ENCODE data around the gene ASB11. TPM values are rescaled to one million over a fixed set of nuclear protein-coding genes. Genes with fewer than 3 reads are reported as not detected.

ASB11 gene
- total RNA-seq, 4 donors from 2014 or later: not detected

DNA sequence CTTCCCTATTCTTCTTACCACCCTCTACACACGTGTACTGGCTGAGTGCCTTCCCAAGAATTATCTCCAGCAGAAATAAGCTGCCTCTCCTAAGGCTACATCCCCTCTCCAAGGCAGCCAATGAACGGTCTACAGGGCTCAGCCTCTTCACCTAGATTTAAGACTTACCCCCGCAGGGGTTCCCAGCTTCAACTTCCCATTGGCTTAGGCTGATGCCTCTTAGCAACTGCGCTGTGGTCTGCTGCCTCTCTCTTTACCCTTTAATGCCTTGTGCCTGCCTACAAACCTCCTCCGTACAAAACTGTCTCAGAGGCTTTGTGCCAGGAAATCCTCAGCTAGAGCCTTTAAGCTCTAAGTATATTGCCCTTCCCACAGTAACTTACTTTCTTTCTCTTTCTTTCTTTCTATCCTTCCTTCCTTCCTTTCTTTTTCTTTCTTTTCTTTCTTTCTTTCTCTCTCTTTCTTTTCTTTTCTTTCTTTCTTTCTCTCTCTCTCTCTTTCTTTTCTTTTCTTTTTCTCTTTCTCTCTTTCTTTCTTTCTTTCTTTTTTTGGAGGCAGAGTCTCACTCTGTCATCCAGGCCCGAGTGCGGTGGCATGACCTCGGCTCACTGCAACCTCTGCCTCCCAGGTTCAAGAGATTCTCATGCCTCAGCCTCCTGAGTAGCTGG, 35.0 kb upstream of the ASB11 start:
- WGBS: 73% methylated on average over 8 of the region's 8 CpGs
- H3K4me3 ChIP-seq: no peak overlapping the region
- H3K9me3 ChIP-seq: no peaks in the 10 kb centered on the region
- intact Hi-C loops (cut with DNase I): loop anchor here (10.0 kb wide), 1 partner anchor 214 kb away; no protein-coding TSS in a partner anchor
- TF ChIP-seq EP300 (IDR thresholded peaks at IDR 0.05): no peak
- TF ChIP-seq, protein P1, sequence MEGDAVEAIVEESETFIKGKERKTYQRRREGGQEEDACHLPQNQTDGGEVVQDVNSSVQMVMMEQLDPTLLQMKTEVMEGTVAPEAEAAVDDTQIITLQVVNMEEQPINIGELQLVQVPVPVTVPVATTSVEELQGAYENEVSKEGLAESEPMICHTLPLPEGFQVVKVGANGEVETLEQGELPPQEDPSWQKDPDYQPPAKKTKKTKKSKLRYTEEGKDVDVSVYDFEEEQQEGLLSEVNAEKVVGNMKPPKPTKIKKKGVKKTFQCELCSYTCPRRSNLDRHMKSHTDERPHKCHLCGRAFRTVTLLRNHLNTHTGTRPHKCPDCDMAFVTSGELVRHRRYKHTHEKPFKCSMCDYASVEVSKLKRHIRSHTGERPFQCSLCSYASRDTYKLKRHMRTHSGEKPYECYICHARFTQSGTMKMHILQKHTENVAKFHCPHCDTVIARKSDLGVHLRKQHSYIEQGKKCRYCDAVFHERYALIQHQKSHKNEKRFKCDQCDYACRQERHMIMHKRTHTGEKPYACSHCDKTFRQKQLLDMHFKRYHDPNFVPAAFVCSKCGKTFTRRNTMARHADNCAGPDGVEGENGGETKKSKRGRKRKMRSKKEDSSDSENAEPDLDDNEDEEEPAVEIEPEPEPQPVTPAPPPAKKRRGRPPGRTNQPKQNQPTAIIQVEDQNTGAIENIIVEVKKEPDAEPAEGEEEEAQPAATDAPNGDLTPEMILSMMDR (IDR thresholded peaks at IDR 0.05): no peak
- no peak for TF ChIP-seq POLR2AphosphoS5 (IDR thresholded peaks at IDR 0.05)
- no peak for TF ChIP-seq POLR2A (IDR thresholded peaks at IDR 0.05; ENCODE audit: low read depth)
- H3K36me3 ChIP-seq: peaks cover 0 to 11% (median 0%) of the 10 kb centered on the region in 4 donors
- no peaks in the 10 kb centered on the region for H3K4me1 ChIP-seq
- no peaks in the 10 kb centered on the region for H3K27me3 ChIP-seq
- DNase-seq (ENCODE audit: extremely low spot score): no peak
- H3K27ac ChIP-seq (replicated peaks in 1 of 4): no peak overlapping the region

DNA sequence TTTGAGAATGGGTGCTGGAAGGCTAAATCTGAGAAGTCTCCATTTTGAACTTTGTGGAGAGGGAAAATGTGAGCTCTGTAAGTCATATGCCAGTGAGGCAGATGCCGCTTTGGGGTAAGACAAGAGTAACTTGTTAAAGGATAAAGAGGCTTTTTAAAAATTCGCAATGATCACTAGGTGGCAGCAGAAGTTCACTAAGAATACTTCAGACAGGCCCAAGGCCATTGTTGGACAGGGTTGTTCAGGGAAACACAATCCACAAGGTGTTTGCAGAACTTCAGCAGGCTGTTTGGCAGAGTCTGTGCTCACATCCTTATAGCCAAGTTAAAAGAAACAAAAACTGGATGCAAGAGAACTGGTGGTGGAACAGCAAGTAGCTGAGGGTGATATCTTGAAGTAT, 33.6 kb upstream of the ASB11 start:
- TF ChIP-seq, protein P1 (IDR thresholded peaks at IDR 0.05): peak; percentile 47 to 48 (median 48)
- TF ChIP-seq POLR2A (IDR thresholded peaks at IDR 0.05; ENCODE audit: low read depth): no peak

DNA sequence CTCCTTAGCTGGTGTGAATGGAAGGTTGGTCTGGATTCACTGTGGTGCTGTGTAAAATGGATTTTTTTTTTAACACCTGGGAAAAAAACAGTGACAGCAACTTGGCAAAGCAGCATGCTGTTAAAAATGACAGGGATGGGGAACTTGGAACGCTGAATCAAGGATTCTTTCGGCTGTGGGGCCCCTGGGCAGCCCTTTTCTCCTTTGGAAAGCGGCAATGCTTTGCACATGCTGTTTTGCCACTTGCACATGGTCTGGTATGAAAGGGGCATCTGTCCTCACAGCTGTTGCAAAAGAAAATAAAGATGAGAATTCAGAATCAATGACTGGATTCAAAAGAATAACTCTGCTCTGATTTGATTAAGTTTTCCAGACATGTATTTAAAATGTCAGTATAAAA, 30.5 kb upstream of the ASB11 start:
- 71% methylated on average over 3 of the region's 3 CpGs for WGBS
- TF ChIP-seq POLR2AphosphoS5 (IDR thresholded peaks at IDR 0.05) (no peak), EP300 (IDR thresholded peaks at IDR 0.05) (no peak), POLR2A (IDR thresholded peaks at IDR 0.05; ENCODE audit: low read depth) (no peak)
- TF ChIP-seq, protein P1 (IDR thresholded peaks at IDR 0.05): no peak
- Histone ChIP-seq H3K9me3 (no peaks in the 10 kb centered on the region), H3K4me3 (no peak overlapping the region), H3K27ac (replicated peaks in 1 of 4) (no peak overlapping the region), H3K36me3 (peaks cover 0 to 11% (median 0%) of the 10 kb centered on the region in 4 donors), H3K27me3 (no peaks in the 10 kb centered on the region), H3K4me1 (no peaks in the 10 kb centered on the region)
- intact Hi-C loops (cut with DNase I): loop anchor here (5.0 kb wide), 1 partner anchor 121 kb away; no protein-coding TSS in a partner anchor
- DNase-seq (ENCODE audit: extremely low spot score): no peak

More for the DNA sequence above, 33.6 kb upstream of the ASB11 start:
- Histone ChIP-seq H3K9me3 (no peaks in the 10 kb centered on the region), H3K4me1 (no peaks in the 10 kb centered on the region), H3K36me3 (peaks cover 0 to 11% (median 0%) of the 10 kb centered on the region in 4 donors), H3K27me3 (no peaks in the 10 kb centered on the region), H3K27ac (replicated peaks in 1 of 4) (no peak overlapping the region), H3K4me3 (no peak overlapping the region)
- WGBS: 34% methylated on average over 2 of the region's 2 CpGs
- intact Hi-C loops (cut with DNase I): loop anchor here (5.0 kb wide), 1 partner anchor 118 kb away; no protein-coding TSS in a partner anchor
- DNase-seq (ENCODE audit: extremely low spot score): no peak

DNA sequence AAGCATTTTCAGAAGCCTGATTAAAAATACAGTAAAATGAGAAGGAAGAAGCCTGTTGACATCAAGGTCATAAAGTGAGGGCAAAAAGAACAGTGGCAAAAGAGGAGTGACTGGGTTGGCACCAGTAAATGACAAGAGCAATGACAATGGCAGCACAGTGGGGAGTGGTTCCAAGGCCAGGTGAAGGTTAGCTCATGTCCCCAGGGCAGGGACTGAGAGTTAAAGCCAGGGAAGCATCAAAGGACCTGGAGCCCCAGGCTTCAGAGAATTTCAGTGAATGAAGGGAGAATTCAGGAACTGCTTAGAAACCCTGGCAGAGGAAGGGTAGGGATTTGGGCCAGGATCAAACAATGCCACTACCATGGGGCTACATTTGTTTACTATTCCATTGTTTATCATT, 28.7 kb upstream of the ASB11 start:
- TF ChIP-seq POLR2AphosphoS5 (IDR thresholded peaks at IDR 0.05) (no peak), POLR2A (IDR thresholded peaks at IDR 0.05; ENCODE audit: low read depth) (no peak), EP300 (IDR thresholded peaks at IDR 0.05) (no peak)
- TF ChIP-seq, protein P1 (IDR thresholded peaks at IDR 0.05): no peak
- H3K4me1 ChIP-seq: no peaks in the 10 kb centered on the region
- H3K4me3 ChIP-seq: no peak overlapping the region
- H3K27ac ChIP-seq (replicated peaks in 1 of 4): no peak overlapping the region
- H3K27me3 ChIP-seq: no peaks in the 10 kb centered on the region
- H3K36me3 ChIP-seq: peaks cover 0 to 11% (median 0%) of the 10 kb centered on the region in 4 donors
- no peaks in the 10 kb centered on the region for H3K9me3 ChIP-seq
- DNase-seq (ENCODE audit: extremely low spot score): no peak
- intact Hi-C loops (cut with DNase I): no loop called here
